NCI-H146 (cell line): Measurements from ENCODE around the gene ERC2.
"Not testable (repeated sequence)": the region's sequence is repeated elsewhere in the genome, so short reads cannot be mapped to it uniquely, and the experiment has no call there.

Experiments used
- DNase-seq: peaks from one replicate; lab custom pipeline; 2025; lab: John Stamatoyannopoulos, UW

Gene ERC2

GRCh38 chr3:55884066-55884465 is 584.2 kb downstream of the ERC2 start:
- no peak for DNase-seq

GRCh38 chr3:55882006-55882405 is 586.3 kb downstream of the ERC2 start:
- DNase-seq: peak; percentile 63

GRCh38 chr3:55880357-55880756 is 587.9 kb downstream of the ERC2 start:
- no peak for DNase-seq

- DNase-seq: no peak
These were observed 588.4 kb downstream of the ERC2 start for GRCh38 chr3:55879901-55880331.

GRCh38 chr3:55877703-55878102 is 590.6 kb downstream of the ERC2 start:
- DNase-seq: no peak

- peak; percentile 14 for DNase-seq
These were observed 591.7 kb downstream of the ERC2 start for GRCh38 chr3:55876560-55876959.

GRCh38 chr3:55875113-55875512 is 593.2 kb downstream of the ERC2 start:
- DNase-seq: no peak

- DNase-seq: no peak
These were observed 594.6 kb downstream of the ERC2 start for GRCh38 chr3:55873523-55874254.

- peak; percentile 38 for DNase-seq
These were observed 597.7 kb downstream of the ERC2 start for GRCh38 chr3:55870594-55870993.

- no peak for DNase-seq
These were observed 599.9 kb downstream of the ERC2 start for GRCh38 chr3:55868347-55868746.

GRCh38 chr3:55863028-55863427 is 605.2 kb downstream of the ERC2 start:
- DNase-seq: no peak

- no peak for DNase-seq
These were observed 608.1 kb downstream of the ERC2 start for GRCh38 chr3:55860049-55860721.

- no peak for DNase-seq
These were observed 609.0 kb downstream of the ERC2 start for GRCh38 chr3:55859305-55859704.

- no peak for DNase-seq
These were observed 609.5 kb downstream of the ERC2 start for GRCh38 chr3:55858727-55859126.

- no peak for DNase-seq
These were observed 610.0 kb downstream of the ERC2 start for GRCh38 chr3:55858302-55858701.

- DNase-seq: no peak
These were observed 610.6 kb downstream of the ERC2 start for GRCh38 chr3:55857633-55858032.

GRCh38 chr3:55855311-55855710 is 613.0 kb downstream of the ERC2 start:
- DNase-seq: no peak

GRCh38 chr3:55854494-55854893 is 613.8 kb downstream of the ERC2 start:
- DNase-seq: no peak

- DNase-seq: no peak
These were observed 615.9 kb downstream of the ERC2 start for GRCh38 chr3:55852326-55852725.

- no peak for DNase-seq
These were observed 626.1 kb downstream of the ERC2 start for GRCh38 chr3:55842204-55842603.

GRCh38 chr3:55831876-55832275 is 636.4 kb downstream of the ERC2 start:
- not testable (repeated sequence) for DNase-seq

GRCh38 chr3:55828712-55829111 is 639.6 kb downstream of the ERC2 start:
- no peak for DNase-seq

GRCh38 chr3:55827786-55828185 is 640.5 kb downstream of the ERC2 start:
- no peak for DNase-seq
